Hematopoietic multipotent progenitor cell treated with erythropoietin and hydrocortisone succinate and interleukin-3 and kit ligand, for 6 days (in vitro differentiated cells): ENCODE data around the gene TNC.
A peak's percentile ranks its signal among the peaks of the same experiment; 100 is the strongest.

Experiments used
- DNase-seq: peaks from one replicate; pipeline ENCODE4 v3.0.0-alpha.2; 2015

The TNC gene

GRCh38 chr9:115005322-115005721, 112.6 kb downstream of the TNC start:
- no peak for DNase-seq

GRCh38 chr9:115004545-115004944, 113.4 kb downstream of the TNC start:
- no peak for DNase-seq

GRCh38 chr9:115002371-115003120, 115.4 kb downstream of the TNC start:
- DNase-seq, result no peak

- DNase-seq, result no peak
Measured at GRCh38 chr9:115000217-115000639, 117.7 kb downstream of the TNC start.

GRCh38 chr9:114998326-114998725, 119.6 kb downstream of the TNC start:
- no peak for DNase-seq

- DNase-seq, result peak; percentile 54
Measured at GRCh38 chr9:114995681-114996221, 122.2 kb downstream of the TNC start.

- DNase-seq, result no peak
Measured at GRCh38 chr9:114994768-114995167, 123.2 kb downstream of the TNC start.

GRCh38 chr9:114991861-114992260, 126.1 kb downstream of the TNC start:
- no peak for DNase-seq

GRCh38 chr9:114990901-114991300, 127.1 kb downstream of the TNC start:
- no peak for DNase-seq

- DNase-seq, result no peak
Measured at GRCh38 chr9:114989600-114990410, 128.2 kb downstream of the TNC start.

- DNase-seq, result no peak
Measured at GRCh38 chr9:114988962-114989599, 128.9 kb downstream of the TNC start.

GRCh38 chr9:114987116-114987515, 130.8 kb downstream of the TNC start:
- DNase-seq, result no peak

GRCh38 chr9:114985959-114986501, 131.9 kb downstream of the TNC start:
- DNase-seq, result no peak

- no peak for DNase-seq
Measured at GRCh38 chr9:114981063-114981462, 136.9 kb downstream of the TNC start.

- DNase-seq, result no peak
Measured at GRCh38 chr9:114973216-114973615, 144.7 kb downstream of the TNC start.

- no peak for DNase-seq
Measured at GRCh38 chr9:114972510-114973136, 145.3 kb downstream of the TNC start.
